Measurements from ENCODE around the gene ZNF248. TPM values are rescaled to one million over a fixed set of nuclear protein-coding genes. Genes with fewer than 3 reads are reported as not detected.

The ZNF248 gene
- total and polyA plus RNA-seq, 2 donors from 2014 or later: 6.9 to 11.6 TPM

DNA sequence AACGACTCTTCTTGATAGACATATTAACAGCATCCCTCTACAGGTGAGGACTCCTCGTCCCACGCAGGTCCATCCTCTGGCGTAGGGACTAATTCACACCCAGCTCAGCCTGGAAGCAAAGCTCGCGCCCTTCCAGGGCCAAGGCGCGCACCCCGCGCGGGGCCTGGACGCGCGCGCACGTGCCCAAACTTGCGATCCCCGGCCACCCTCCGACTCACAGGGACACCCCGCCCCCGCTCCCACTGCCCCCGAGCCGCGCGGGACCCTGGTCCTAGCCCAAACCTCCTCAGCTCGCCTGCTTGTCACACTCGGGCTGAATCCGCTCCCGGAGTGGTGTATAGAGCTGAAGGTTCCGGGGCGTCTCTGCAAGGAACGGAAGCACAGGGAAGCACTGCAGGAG lies 76.9 kb downstream of the ZNF248 start:
- H3K27ac ChIP-seq (ENCODE audit: low read depth in 2 of 2, low read length in 2 of 2): no peak overlapping the region
- intact Hi-C loops (cut with DNase I): no loop called here
- DNase-seq (no peak), FAIRE-seq (no peak)
- H3K4me1 ChIP-seq (ENCODE audit: control insufficient read depth in 2 of 3, insufficient read depth in 2 of 3, low read depth in 1 of 3, low read length in 3 of 3): no peaks in the 10 kb centered on the region
- peaks cover 0 to 20% (median 2%) of the 10 kb centered on the region in 3 donors for H3K9me3 ChIP-seq (ENCODE audit: control insufficient read depth in 2 of 3, insufficient read depth in 1 of 3, low read length in 3 of 3)
- H3K9ac ChIP-seq (ENCODE audit: low read length in 3 of 3): no peak overlapping the region
- TF ChIP-seq, protein P1, sequence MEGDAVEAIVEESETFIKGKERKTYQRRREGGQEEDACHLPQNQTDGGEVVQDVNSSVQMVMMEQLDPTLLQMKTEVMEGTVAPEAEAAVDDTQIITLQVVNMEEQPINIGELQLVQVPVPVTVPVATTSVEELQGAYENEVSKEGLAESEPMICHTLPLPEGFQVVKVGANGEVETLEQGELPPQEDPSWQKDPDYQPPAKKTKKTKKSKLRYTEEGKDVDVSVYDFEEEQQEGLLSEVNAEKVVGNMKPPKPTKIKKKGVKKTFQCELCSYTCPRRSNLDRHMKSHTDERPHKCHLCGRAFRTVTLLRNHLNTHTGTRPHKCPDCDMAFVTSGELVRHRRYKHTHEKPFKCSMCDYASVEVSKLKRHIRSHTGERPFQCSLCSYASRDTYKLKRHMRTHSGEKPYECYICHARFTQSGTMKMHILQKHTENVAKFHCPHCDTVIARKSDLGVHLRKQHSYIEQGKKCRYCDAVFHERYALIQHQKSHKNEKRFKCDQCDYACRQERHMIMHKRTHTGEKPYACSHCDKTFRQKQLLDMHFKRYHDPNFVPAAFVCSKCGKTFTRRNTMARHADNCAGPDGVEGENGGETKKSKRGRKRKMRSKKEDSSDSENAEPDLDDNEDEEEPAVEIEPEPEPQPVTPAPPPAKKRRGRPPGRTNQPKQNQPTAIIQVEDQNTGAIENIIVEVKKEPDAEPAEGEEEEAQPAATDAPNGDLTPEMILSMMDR (IDR thresholded peaks at IDR 0.05; ENCODE audit: borderline replicate concordance, extremely low read depth, insufficient read depth): no peak
- no peaks in the 10 kb centered on the region for H3K27me3 ChIP-seq (ENCODE audit: control insufficient read depth, insufficient read depth, low read length)
- H3K36me3 ChIP-seq (ENCODE audit: control insufficient read depth in 2 of 3, insufficient read depth in 3 of 3, low read length in 3 of 3): no peaks in the 10 kb centered on the region
- no peak overlapping the region for H3K4me3 ChIP-seq (ENCODE audit: low read length in 3 of 3)

DNA sequence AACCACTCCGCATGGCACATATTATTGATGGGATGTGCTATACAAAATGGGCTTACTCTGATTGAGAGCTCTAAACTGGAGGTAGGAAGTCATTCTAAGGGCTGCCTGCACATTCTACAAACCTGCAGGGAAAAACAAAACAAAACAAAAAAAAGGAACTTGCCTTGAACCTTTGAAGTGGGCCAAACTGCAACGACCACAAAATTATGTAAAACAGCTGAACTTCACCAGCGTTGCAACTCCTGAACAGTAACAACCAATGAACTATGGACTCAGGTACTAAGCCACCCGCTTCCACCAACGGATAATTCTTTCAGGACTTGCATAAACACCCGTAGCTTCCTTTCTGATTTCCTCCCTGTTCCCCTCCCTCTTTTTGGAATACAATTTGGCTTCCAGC lies 80.4 kb downstream of the ZNF248 start:
- no peak overlapping the region for H3K27ac ChIP-seq (ENCODE audit: low read depth in 2 of 2, low read length in 2 of 2)
- intact Hi-C loops (cut with DNase I): no loop called here

DNA sequence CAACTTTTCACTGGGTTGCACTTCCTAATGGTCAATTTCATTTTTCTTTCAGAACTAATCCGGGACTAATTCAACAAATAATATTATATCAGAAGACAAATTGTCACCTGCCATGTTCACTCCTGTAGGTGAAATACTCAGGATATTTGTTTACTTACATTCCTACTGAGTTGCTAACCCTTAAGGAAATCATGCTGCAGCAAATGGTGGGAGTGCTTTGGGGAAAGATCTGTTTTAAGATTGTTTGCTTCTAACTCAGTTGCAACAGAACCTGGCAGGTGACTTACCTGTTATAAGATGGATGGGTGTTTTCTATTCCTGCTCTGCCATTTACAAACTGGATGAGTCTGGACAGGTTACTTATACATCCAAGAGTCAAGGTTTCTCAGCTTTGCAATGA lies 81.8 kb downstream of the ZNF248 start:
- FAIRE-seq: no peak
- Histone ChIP-seq H3K4me1 (ENCODE audit: control insufficient read depth in 2 of 3, insufficient read depth in 2 of 3, low read depth in 1 of 3, low read length in 3 of 3) (no peaks in the 10 kb centered on the region), H3K4me3 (ENCODE audit: low read length in 3 of 3) (no peak overlapping the region), H3K9ac (ENCODE audit: low read length in 3 of 3) (no peak overlapping the region), H3K36me3 (ENCODE audit: control insufficient read depth in 2 of 3, insufficient read depth in 3 of 3, low read length in 3 of 3) (no peaks in the 10 kb centered on the region), H3K27me3 (ENCODE audit: control insufficient read depth, insufficient read depth, low read length) (no peaks in the 10 kb centered on the region), H3K27ac (ENCODE audit: low read depth in 2 of 2, low read length in 2 of 2) (no peak overlapping the region), H3K9me3 (ENCODE audit: control insufficient read depth in 2 of 3, insufficient read depth in 1 of 3, low read length in 3 of 3) (peaks cover 0 to 9% (median 2%) of the 10 kb centered on the region in 3 donors)
- DNase-seq: no peak
- intact Hi-C loops (cut with DNase I): no loop called here
- TF ChIP-seq, protein P1 (IDR thresholded peaks at IDR 0.05; ENCODE audit: borderline replicate concordance, extremely low read depth, insufficient read depth): no peak

More for the DNA sequence above, 80.4 kb downstream of the ZNF248 start:
- TF ChIP-seq, protein P1 (IDR thresholded peaks at IDR 0.05; ENCODE audit: borderline replicate concordance, extremely low read depth, insufficient read depth): no peak
- no peak overlapping the region for H3K9ac ChIP-seq (ENCODE audit: low read length in 3 of 3)
- no peak for DNase-seq
- H3K27me3 ChIP-seq (ENCODE audit: control insufficient read depth, insufficient read depth, low read length): no peaks in the 10 kb centered on the region
- peaks cover 0 to 11% (median 2%) of the 10 kb centered on the region in 3 donors for H3K9me3 ChIP-seq (ENCODE audit: control insufficient read depth in 2 of 3, insufficient read depth in 1 of 3, low read length in 3 of 3)
- no peak for FAIRE-seq
- no peak overlapping the region for H3K4me3 ChIP-seq (ENCODE audit: low read length in 3 of 3)
- no peaks in the 10 kb centered on the region for H3K4me1 ChIP-seq (ENCODE audit: control insufficient read depth in 2 of 3, insufficient read depth in 2 of 3, low read depth in 1 of 3, low read length in 3 of 3)
- no peaks in the 10 kb centered on the region for H3K36me3 ChIP-seq (ENCODE audit: control insufficient read depth in 2 of 3, insufficient read depth in 3 of 3, low read length in 3 of 3)

DNA sequence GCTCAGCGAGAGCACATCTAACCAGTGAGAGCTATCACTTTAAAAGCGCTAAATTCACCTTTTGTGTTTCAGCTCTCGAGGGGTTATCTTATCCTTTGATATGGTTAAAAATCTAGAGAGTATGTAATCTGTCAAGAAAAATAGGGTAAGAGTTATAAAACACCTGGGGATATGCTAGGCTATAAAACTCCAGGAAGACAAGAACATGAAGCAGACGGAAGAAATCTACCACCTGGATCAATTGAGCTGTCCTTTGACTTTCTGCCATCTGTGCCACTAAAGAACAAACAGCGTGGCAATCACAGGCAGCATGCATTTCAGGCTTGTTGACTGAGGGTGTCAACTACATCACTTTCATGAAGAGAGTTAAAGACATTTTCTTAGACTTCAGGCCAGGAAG lies 83.1 kb downstream of the ZNF248 start:
- intact Hi-C loops (cut with DNase I): no loop called here
- no peak for DNase-seq
- H3K36me3 ChIP-seq (ENCODE audit: control insufficient read depth in 2 of 3, insufficient read depth in 3 of 3, low read length in 3 of 3): no peaks in the 10 kb centered on the region
- peaks cover 0 to 8% (median 2%) of the 10 kb centered on the region in 3 donors for H3K9me3 ChIP-seq (ENCODE audit: control insufficient read depth in 2 of 3, insufficient read depth in 1 of 3, low read length in 3 of 3)
- H3K27me3 ChIP-seq (ENCODE audit: control insufficient read depth, insufficient read depth, low read length): no peaks in the 10 kb centered on the region
- H3K4me3 ChIP-seq (ENCODE audit: low read length in 3 of 3): no peak overlapping the region
- FAIRE-seq: no peak
- H3K4me1 ChIP-seq (ENCODE audit: control insufficient read depth in 2 of 3, insufficient read depth in 2 of 3, low read depth in 1 of 3, low read length in 3 of 3): no peaks in the 10 kb centered on the region
- H3K9ac ChIP-seq (ENCODE audit: low read length in 3 of 3): no peak overlapping the region
- TF ChIP-seq, protein P1 (IDR thresholded peaks at IDR 0.05; ENCODE audit: borderline replicate concordance, extremely low read depth, insufficient read depth): no peak
- no peak overlapping the region for H3K27ac ChIP-seq (ENCODE audit: low read depth in 2 of 2, low read length in 2 of 2)

All from kidney (tissue), 14 donors.